T1000 (cell line): ENCODE results near the gene LY6G5C.

Experiments
- DNase-seq: peaks from one replicate; lab custom pipeline; 2025; ENCODE audit warnings: mixed read lengths; lab: John Stamatoyannopoulos, UW

The LY6G5C gene

DNA sequence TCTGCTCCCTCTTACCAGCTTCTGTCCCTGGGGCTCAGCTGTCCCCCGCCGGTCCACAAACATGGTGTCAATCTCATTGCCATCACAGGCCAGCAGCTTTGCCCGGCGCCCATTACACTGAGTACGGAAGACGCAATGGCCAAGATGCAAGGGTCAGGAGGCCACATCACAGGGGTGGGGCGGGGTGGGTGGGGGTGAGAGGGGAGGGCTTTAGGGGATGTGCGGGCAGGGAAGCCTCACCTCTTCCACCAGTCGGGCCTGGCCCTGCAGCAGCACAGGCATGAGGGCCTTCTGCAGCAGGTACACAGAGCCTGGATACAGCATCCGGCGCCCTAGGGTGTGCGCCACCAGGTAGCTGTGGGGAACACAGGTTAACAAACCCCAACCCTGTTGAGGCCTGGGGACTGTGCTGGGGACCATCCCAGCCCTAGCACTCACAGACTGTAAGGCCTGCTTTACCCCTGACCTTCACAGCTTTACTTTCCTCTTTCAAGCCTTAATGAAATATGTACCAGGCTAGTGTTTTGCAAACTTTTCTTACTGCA, 10.8 kb upstream of the LY6G5C start:
- no peak for DNase-seq

DNA sequence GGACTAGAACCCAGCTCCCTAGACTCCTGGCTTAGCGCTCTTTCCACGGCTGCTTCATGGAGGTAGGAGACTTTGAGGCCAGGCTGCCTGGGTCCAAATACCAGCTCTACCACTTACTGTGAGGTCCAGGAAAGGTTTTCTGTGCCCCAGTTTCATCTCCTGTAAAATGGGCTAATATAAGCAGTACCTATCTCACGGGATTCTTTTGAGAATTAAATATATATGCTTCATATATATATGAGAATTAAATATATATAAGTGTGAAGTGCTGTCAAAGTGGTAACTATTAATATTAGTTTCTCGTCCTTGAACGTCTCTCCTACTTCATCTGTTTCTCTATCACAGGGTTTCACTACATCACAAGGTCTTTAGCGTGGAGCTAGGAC, 10.2 kb upstream of the LY6G5C start:
- no peak for DNase-seq

DNA sequence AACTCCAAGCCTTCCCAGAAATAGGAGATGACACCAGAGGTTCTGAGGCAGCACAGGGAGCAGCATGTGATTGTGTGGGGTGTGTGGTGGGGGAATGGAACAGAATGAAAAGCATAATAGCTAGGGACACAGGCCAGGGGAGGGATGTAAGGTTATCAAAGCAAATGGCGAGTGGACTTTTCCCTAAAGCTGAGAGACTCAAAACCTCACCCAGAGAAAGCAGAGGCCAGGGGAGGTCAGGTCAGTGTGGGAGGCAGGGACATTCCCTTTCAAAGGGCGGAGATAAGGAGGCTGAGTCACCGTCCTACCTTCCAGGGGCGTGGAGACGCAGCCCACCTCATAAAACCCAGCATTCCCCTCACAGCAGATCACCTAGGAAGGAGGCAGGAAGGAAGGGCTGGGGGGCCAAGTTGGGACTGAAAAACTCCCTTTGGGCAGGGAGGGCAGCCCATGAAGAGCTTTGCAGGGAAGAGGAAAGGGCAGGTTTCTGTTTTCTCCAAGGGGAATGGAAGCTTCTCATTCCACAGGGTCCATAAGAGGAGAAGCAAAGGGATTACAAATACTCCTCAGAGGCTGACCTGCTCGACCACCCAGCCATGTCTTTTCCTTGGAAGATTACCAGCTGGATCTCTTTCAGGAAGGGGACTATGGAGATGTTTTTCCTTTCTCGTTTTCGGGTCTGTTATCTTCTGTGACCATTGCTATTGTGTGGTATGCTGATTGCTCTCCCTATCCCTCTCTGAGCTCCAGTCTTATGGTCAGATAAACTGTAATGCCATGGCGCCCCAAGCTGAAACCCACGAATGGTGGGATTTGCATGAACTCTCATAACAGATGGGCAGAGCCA, 9.6 kb upstream of the LY6G5C start:
- DNase-seq, result no peak

DNA sequence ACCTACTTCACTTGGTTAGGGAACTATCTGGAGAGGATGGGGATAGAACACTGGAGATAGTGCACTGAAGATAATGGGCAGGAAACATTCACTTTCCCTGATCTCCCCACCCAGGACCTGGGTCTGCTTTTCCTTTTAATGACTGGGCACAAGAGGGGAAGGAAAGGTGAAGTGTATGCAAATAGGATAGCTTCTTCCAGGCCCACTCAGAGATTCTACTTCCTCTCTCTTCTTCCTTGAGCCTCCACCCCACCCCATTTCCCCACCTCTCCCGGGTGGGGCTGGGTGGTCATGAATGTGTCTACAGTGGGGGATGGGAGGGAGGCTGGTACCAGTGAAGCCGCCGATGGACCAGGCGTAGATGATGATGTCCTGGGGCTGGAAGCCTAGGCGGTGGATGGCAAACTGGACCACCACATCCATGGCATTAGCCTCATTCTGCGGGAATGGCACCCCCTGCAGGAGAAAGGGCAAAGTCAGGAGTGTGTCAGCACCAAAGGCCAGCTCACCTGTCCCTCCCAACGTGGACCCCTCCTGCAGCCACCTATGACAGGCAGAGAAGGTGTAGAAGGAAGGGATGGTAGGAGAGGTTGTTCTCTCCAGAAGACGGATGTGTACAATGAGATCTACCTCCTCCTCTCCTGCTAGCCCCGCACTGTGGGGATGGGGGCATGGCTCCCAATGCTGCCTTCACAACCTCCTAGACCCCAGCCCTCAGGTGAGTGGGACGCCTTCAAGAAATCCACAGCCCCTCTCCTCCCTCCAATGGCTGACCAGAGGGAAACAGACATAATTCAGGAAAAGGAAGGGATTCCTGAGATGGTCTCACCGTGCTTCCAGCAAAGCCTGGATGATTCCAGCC, 8.6 kb upstream of the LY6G5C start:
- no peak for DNase-seq

DNA sequence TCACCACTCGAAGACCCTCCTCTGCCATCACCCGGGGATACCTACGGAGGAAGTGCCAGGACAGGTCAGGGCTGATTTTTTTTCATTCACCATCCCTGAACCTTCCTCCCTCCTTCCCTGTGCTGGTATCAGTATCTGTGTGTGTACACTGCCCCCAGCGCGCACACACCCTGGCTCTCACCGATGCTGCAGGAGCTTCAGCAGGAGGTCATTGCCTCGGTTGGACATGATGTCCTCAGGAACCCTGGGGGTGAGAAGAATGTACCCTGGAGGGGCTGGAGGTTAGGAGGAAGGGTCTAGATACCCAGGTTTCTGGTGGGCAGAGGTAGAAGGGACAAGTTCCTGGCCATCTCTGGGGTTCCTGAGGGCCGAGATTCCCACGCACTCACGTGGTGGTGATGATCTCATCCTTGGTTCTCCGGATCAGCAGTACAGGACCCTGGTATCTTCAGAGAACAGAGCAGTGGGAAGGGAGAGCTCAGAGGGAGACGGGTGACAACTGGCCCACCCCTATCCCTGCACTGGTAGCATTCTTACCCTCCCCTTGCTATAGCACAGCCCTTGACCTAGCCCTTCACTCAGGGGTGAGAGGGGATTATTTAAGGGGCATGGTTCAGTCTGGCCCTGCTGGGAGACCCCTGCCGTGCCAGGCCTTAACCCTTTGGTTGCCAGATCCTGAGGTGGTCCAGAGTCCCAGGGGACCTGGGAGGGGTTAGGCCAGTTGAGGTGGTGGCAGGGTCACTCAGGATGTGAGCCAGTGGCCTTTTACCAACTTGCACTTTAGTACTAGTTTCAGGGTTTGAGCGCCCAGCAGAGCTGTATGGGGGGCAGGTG, 7.2 kb upstream of the LY6G5C start:
- no peak for DNase-seq

DNA sequence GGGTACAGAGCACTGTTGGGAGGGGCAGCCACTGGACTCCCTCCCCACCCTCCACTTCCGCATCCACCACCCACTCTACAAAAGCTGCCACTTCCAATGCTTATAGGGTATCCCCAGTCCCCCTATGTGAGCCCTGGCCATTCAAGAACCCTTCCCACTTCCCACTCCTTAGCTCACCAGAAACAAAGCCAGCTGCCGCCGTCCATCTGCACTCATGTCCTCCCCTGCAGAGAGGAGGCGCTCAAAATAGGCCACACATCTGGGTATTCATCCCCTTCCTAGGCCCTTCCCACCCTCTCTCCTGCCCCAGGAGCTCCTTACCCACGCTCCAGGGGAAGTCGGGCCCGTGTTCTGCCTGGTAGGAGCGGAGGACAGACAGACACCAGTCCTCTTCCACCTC, 6.5 kb upstream of the LY6G5C start:
- no peak for DNase-seq

DNA sequence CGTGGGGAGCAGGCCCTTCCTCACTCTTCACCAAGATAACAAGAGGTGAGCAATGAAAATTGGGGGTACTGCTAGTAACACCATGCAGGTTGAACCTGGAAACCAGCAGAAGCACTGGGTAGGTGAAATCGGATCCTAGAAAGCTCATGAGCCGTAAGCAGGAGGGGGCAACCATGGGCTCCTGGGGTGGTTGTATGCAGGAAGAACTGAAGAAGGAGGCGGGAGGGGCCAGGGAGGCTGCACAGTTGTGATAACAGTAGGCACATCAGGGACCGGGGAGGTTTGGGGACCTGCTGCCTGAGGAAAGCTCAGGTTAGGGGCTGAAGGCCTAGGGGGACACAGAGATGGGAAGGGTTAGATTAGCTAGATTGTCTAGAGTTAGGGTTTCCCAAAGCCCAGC, 5.6 kb upstream of the LY6G5C start:
- no peak for DNase-seq

DNA sequence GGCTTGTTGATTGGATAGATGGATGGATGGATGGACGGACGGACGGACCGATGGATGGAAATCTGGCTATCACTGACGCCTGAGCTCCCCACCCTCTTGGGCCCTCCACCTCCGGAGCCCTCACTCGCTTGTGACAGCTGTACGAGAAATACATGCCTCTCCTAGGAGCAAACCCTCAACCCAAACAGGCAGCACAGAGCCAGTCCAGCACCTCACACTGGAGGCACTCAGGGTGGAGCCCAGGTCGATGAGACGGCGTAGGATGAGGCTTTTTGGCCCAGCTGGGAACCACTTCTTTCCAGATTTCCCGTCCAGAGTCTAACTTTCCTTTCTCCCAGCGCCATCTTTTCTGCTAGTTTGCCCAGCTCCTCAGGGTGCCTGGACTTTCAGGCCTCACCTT, 2.7 kb upstream of the LY6G5C start:
- DNase-seq, result no peak

DNA sequence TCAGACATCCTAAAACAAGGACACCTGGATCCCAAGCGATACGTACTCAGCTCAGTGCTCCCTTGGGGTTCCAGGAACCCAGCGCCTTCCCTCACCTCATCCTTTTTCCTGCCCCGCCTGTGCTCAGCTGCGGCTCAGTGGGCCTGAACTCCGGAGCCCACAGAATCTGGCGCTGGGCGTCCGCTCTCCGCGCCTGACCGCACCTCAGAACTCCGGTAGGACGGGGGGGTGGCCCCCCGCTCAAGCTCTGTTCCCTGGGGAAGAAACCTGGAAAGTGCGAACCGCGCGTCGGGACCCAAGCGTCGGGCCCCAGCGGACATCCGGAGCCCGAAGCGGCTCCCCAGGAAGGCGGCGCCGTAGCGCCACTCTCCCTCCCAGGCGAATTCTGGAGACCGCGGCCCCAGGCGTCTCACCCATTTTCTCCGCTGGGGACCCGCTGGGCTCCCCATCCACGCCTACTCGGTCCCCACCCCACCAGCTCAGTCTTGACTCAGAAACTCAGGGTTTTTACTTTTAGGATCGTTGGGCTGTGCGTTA, 336 bp upstream of the LY6G5C start:
- no peak for DNase-seq

DNA sequence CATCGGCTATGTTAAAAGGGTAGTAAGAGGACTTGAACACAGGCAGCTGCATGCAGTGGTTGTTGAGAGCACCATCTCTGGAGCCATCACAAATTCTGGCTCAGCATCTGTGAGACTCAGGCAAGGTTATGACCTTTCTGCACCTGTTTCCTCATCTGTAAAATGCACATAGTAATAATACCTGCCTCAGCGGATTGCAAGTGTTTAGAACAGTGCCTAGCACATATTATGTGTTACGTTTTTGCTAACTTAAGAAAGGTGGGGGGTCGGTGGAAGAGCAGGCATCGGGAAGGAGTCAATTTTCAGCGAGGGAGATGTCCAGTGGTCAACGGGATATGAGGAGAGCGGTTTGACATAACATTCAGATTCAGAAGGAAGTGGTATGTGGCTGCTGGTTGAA, 2.9 kb downstream of the LY6G5C start:
- DNase-seq, result no peak

DNA sequence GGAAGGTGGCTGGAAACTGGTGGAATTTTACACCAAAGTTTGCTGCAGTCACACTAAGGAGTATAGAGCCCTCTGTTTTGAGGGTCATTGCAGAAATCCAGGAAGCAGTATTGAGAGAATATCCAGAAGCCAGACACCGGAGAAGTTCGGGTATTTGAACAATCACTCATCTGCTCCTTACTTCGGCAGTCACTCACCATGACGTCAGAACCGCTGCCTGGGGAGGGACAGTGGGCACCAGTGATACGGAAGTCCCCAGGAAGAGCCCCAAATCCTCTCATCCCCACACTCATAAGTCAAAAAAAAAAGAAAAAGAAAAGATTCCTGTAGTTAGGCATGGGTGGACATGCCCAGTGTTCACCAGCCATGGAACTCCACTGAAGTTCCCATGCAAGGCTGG, 4.0 kb downstream of the LY6G5C start:
- no peak for DNase-seq

DNA sequence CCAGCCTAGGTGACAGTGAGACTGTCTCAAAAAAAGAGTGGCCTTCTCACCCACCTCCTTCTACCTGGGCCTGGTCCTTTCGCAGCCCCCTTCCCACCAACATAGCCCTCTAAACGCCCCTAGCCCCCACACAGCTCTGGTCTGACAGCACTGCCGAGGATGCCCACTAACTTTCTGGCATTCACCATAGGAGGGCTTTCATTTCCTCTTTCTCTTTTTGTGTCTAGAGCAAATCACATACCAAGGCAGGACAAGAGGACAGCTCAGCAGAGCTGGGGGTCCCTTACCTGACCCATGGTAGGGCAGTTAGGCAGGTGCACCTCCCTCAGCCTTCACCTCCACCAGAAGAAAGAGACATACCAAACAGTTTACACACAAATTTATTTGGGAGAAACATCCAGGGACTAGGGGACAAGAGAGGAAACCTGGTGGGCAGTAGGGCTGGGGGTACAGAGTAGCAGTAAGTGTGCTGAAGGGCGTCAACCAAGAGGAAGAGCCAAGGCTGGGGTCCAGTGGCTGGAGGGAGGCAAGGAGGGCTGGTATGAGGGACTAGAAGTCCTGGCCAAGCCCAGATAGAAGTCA, 4.5 kb downstream of the LY6G5C start:
- DNase-seq, result no peak

DNA sequence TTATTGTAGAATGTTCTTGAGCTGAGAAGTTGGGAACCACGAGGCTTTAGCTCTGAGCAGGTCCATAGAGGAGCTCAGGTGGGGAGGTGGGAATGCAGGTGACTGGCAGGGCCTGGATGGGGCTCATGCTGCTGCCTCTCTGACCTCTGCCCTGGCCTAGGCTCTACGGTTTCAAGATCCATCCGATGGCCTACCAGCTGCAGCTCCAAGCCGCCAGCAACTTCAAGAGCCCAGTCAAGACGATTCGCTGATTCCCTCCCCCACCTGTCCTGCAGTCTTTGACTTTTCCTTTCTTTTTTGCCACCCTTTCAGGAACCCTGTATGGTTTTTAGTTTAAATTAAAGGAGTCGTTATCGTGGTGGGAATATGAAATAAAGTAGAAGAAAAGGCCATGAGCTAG, 11.2 kb downstream of the LY6G5C start, which contains the start of gene LY6G5B:
LY6G5B (plus strand) TSS at position 301 of the 400 bp plus-strand sequence. CDS start 975 bp downstream, outside the sequence.
- DNase-seq, result no peak

DNA sequence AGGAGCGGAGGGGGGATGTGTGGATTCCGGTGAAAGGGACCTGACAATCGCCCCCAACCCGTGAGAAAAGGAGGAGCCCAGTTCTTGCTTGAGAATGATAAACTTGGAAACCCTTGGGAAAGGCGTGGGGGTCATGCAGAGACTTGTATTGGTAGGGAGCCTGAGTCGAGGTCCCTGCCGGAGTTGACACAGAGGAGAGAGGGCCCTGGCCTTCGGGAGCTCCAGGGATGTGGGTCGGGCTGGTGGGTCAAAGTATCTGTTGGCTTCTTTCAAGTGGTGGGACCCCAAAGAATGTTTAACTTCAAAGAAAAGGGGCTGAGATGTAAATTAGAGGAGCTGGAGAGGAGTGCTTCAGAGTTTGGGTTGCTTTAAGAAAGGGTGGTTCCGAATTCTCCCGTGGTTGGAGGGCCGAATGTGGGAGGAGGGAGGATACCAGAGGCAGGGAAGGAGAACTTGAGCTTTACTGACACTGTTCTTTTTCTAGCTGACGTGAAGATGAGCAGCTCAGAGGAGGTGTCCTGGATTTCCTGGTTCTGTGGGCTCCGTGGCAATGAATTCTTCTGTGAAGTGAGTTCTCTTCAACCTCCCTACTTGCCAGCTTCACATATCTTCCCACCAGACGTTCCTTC, 14.4 kb downstream of the LY6G5C start:
- no peak for DNase-seq

DNA sequence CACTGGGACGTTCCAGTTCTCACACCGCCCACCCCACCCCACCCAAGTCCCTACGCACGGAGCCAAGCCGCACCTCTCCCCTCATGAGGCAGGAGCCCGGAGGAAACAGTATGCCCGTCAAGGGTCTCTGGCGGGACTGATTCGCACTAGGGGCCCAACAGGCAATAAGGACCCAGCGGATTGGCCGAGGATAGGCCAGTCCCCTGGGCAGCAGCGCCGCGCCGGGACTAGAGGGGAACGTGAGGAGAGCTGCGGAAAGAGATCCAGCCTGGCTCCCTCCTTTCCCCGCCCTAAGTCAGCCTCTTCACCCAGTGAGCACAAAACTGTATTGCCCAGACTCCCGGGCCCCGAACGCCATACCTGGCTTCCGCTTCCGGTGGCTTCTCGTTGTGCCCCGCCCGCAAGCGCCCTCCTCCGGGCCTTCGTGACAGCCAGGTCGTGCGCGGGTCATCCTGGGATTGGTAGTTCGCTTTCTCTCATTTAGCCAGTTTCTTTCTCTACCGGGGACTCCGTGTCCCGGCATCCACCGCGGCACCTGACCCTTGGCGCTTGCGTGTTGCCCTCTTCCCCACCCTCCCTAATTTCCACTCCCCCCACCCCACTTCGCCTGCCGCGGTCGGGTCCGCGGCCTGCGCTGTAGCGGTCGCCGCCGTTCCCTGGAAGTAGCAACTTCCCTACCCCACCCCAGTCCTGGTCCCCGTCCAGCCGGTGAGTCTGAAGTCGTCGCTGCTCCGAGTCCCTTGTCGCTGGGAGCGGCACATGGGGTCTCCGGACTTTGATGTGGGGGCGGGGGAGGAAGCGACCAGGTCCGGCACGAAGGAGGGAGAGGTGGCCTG, 15.1 kb downstream of the LY6G5C start, which contains the start of gene CSNK2B:
CSNK2B (plus strand) TSS at position 580 of the 836 bp plus-strand sequence. CDS start 752 bp downstream, outside the sequence.
- peak; percentile 94 for DNase-seq

DNA sequence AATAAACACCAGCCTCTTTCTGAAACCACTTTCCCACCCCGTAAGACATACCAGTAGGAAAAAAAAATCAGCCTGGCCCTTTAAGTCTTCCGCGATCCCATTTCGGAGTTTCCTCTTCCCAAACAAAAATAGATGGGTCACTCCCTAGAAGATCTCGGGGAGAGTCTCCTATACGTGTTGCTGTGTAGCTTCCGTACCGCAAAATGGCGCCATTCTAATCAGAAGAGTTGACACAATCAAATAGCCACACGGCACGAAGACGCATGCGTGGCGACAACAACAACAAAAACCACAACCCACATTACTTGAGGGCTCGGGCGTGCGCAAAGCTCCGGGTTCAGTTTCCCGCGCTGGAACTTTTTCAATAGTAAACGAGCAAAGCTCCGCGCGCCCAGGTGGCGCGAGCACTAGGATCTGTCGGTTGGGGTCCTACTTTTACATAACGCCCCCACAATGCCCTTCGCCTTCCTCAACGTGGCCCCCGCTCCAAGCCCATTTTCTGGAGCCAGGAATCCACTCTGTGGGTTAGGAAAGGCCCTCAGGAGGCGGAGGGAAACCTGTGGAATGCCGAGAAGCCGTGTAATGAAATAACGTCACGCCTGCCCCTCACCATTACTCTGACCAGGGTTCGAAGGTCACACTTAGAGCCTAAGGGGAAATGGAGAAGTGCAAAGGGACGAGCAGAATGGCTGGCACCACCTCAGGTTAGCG, 15.9 kb downstream of the LY6G5C start, which contains the start of gene GPANK1:
GPANK1 (minus strand) TSS at position 208 of the 711 bp plus-strand sequence. CDS start 519 bp downstream, outside the sequence.
- peak; percentile 59 for DNase-seq

DNA sequence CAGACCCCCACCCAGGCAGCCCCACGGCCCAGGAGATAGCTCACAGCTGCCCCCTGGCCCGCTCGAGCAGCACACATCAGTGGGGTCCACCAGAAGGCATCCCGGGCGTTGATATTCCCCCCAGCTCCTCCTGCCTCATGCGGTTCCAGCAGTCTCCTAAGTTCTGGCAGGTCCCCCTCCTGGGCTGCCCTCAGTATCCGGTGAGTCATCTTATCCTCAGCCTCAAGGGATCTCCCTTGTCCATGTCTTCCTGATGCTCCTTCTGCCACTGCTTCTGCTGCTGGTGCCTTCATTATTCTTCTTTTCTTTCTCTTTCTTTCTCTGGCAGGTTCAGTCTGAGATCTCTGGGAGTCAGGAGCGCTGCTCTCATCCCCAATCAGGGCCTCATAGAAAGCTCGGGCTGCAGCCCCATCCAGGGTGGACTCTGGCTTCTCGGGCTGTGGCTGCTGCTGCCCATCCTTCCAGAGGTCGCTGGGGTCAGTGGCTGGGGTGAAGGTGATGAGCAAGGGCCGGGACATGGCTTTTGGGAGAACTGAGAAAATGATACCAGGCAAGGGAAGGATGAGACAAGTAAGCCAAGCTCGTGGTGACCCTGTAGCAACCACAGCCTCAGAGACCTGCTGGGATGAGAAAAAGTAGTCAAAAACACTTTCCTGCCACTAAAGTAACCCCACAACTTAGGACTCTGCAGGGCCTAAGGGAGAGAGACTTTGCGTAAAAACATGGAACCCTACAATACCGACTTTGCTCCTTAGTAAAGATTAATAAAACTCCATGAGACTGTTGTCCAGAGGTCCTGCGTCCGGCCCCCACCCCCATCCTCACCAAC, 16.7 kb downstream of the LY6G5C start:
- DNase-seq, result peak; percentile 28
